Cardiac fibroblast (primary cell): ENCODE data around the gene COL23A1.

ENCODE experiments used
- DNase-seq, 2 donors: peaks; one replicate each; pipeline versions ENCODE4 v3.0.0 to v3.0.0-alpha.2; 2010; ENCODE audit warnings: low read depth in 2 of 2
- H3K4me3 ChIP-seq, 2 donors: replicated peaks in 1 of 2; 1 replicate in 1 of 2; 2 replicates in 1 of 2; pipeline ENCODE4 v1.5.1; 2011; ENCODE audit warnings: low read depth in 2 of 2, low read length in 2 of 2, mild to moderate bottlenecking in 2 of 2, moderate library complexity in 1 of 2
- CTCF ChIP-seq: IDR thresholded peaks from one replicate; pipeline ENCODE4 v1.5.1; 2011; ENCODE audit warnings: low read depth, mild to moderate bottlenecking, low read length, inconsistent platforms

Gene COL23A1

GRCh38 chr5:178453224-178453623 is 137.0 kb downstream of the COL23A1 start:
- H3K4me3 ChIP-seq: no peak overlapping the region
- DNase-seq: peak in 1 of 2 donors; percentile 12
- no peak for TF ChIP-seq CTCF

DNA sequence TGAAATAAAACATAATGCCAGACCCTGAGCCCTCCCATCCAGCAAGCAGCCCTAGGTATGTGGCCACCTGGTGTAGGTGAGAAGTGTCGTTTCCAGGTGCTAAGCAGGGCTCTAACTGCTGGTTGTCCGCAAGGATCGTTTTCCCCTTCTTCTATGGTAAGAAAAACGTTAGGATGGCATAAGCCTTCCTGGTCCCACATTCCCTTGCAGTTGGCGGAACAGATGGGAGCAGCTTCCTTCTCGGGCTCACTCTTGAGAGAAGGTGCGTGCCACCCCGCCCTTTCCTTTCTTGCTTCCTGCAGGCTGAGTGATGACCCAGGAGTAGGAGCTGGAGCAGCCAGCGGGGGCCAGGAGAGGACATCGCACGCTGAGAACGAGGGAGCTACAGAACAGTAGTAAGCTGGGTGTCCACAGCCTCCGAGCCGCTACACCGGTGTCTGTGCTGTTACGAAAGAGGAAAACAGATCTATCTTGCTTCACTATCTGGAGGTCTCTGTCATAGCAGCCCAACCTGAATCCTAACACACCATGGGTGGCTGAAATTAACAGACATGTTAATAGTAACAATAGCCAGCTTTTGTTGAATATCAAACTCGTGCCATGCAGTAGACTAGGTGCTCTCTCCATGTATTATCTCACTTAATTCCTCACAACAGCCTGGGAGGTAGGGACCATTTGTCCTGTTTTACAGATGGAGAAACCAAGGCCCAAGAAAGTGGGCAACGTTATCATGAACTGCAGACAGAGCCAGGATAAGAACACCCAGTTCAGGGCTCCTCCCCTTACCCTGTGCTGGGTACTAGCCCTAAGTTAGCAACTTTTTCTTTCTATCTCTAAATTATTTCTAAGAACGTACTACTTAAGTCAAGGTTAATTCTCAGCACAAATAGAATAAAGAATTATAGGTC is 139.8 kb downstream of the COL23A1 start:
- no peak for DNase-seq
- no peak overlapping the region for H3K4me3 ChIP-seq
- no peak for TF ChIP-seq CTCF

GRCh38 chr5:178449163-178450070 is 140.8 kb downstream of the COL23A1 start:
- TF ChIP-seq CTCF: no peak
- no peak for DNase-seq
- no peak overlapping the region for H3K4me3 ChIP-seq

GRCh38 chr5:178445534-178445933 is 144.7 kb downstream of the COL23A1 start:
- DNase-seq: no peak
- H3K4me3 ChIP-seq: no peak overlapping the region
- no peak for TF ChIP-seq CTCF

DNA sequence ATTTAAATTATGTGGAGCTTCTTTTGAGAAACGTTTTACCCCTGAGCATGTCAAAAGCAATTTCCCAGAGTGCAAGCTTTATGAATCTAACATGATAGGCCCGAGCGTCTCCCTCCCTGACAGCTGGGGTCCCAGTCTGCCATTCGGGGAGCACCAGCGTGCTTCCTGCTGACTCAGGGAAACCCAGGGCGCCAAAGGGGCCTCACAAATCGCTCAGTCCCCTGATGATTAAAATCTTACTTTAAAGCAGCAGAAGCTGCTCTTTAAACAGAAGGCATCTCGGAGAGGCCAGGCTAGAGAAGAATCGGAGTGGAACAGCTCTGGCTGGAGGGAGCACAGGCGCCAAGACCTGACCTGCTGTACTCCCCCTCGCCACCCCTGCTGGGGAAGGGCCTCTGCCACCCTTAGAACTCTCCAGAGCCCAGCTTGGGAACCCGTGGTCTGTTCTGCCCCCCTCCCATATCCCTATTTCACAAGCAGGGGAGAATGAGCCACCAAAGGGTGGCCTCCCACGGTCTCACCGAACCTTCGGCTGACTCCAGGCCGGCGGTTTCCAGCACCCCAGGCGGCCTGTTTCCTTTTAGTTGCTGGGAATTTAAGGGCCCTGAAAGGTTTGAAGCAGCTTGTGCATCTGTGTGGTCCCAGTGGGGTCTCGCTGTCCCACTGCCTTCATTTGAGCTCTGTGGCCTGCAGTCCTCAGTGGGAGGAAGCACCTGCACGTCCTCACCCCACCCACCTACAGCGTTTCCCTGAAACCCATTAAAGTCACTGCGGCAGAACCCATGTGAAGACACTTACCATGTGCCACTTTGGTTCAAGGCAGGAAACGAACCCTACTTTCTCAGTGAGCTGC is 147.6 kb downstream of the COL23A1 start:
- no peak for DNase-seq
- no peak overlapping the region for H3K4me3 ChIP-seq
- no peak for TF ChIP-seq CTCF
